ENCODE results near the gene STK26. TPM values are rescaled to one million over a fixed set of nuclear protein-coding genes. Genes with fewer than 3 reads are reported as not detected.

The STK26 gene
- total and polyA plus RNA-seq, 4 donors = 9.1 to 16.4 (median 11.1) TPM

- DNase-seq = no peak
- no peak for ATAC-seq (ENCODE audit: insufficient read depth, low FRiP score)
- no peak overlapping the region for H3K4me3 ChIP-seq
- H3K9ac ChIP-seq (ENCODE audit: insufficient read depth in 1 of 2, low read length in 2 of 2) = no peak overlapping the region
- H3K27me3 ChIP-seq (ENCODE audit: control insufficient read depth in 3 of 3, insufficient read depth in 3 of 3, low read length in 2 of 3) = peaks cover 4 to 75% (median 16%) of the 10 kb centered on the region in 3 donors
- 74 to 95% methylated on average over 3 of the region's 3 CpGs for WGBS, 2 donors
- no peak for TF ChIP-seq CTCF (IDR thresholded peaks at IDR 0.05; ENCODE audit: control extremely low read depth, extremely low read depth)
- H3K4me1 ChIP-seq (ENCODE audit: control insufficient read depth in 5 of 5, insufficient read depth in 5 of 5, low read length in 5 of 5) = no peaks in the 10 kb centered on the region
- H3K36me3 ChIP-seq (ENCODE audit: control insufficient read depth in 4 of 4, insufficient read depth in 4 of 4, low read length in 4 of 4) = no peaks in the 10 kb centered on the region
- H3K9me3 ChIP-seq (ENCODE audit: control insufficient read depth in 4 of 4, insufficient read depth in 3 of 4, low read length in 3 of 4) = no peaks in the 10 kb centered on the region
- no peak overlapping the region for H3K27ac ChIP-seq (ENCODE audit: low read depth in 1 of 2, low read length in 1 of 2)
These were observed 54.8 kb downstream of the STK26 start for GRCh38 chrX:132077912-132078311.

GRCh38 chrX:132085786-132086185, 62.7 kb downstream of the STK26 start:
- Histone ChIP-seq H3K36me3 (ENCODE audit: control insufficient read depth in 4 of 4, insufficient read depth in 4 of 4, low read length in 4 of 4) (no peaks in the 10 kb centered on the region), H3K27ac (ENCODE audit: low read depth in 1 of 2, low read length in 1 of 2) (no peak overlapping the region), H3K4me1 (ENCODE audit: control insufficient read depth in 5 of 5, insufficient read depth in 5 of 5, low read length in 5 of 5) (no peaks in the 10 kb centered on the region), H3K9ac (ENCODE audit: insufficient read depth in 1 of 2, low read length in 2 of 2) (no peak overlapping the region), H3K4me3 (no peak overlapping the region), H3K27me3 (ENCODE audit: control insufficient read depth in 3 of 3, insufficient read depth in 3 of 3, low read length in 2 of 3) (peaks cover 13 to 57% (median 31%) of the 10 kb centered on the region in 3 donors), H3K9me3 (ENCODE audit: control insufficient read depth in 4 of 4, insufficient read depth in 3 of 4, low read length in 3 of 4) (peaks cover 0 to 3% (median 0%) of the 10 kb centered on the region in 4 donors)
- 19 to 24% methylated on average over 3 of the region's 3 CpGs for WGBS, 2 donors
- no peak for ATAC-seq (ENCODE audit: insufficient read depth, low FRiP score)
- DNase-seq = no peak
- TF ChIP-seq CTCF (IDR thresholded peaks at IDR 0.05; ENCODE audit: control extremely low read depth, extremely low read depth) = no peak

- DNase-seq (no peak), ATAC-seq (ENCODE audit: insufficient read depth, low FRiP score) (no peak)
- H3K27me3 ChIP-seq (ENCODE audit: control insufficient read depth in 3 of 3, insufficient read depth in 3 of 3, low read length in 2 of 3) = peaks cover 13 to 60% (median 35%) of the 10 kb centered on the region in 3 donors
- no peaks in the 10 kb centered on the region for H3K4me1 ChIP-seq (ENCODE audit: control insufficient read depth in 5 of 5, insufficient read depth in 5 of 5, low read length in 5 of 5)
- H3K36me3 ChIP-seq (ENCODE audit: control insufficient read depth in 4 of 4, insufficient read depth in 4 of 4, low read length in 4 of 4) = no peaks in the 10 kb centered on the region
- no peak overlapping the region for H3K9ac ChIP-seq (ENCODE audit: insufficient read depth in 1 of 2, low read length in 2 of 2)
- peaks cover 0 to 3% (median 0%) of the 10 kb centered on the region in 4 donors for H3K9me3 ChIP-seq (ENCODE audit: control insufficient read depth in 4 of 4, insufficient read depth in 3 of 4, low read length in 3 of 4)
- H3K27ac ChIP-seq (ENCODE audit: low read depth in 1 of 2, low read length in 1 of 2) = no peak overlapping the region
- TF ChIP-seq CTCF (IDR thresholded peaks at IDR 0.05; ENCODE audit: control extremely low read depth, extremely low read depth) = no peak
- 43 to 82% methylated on average over 2 of the region's 2 CpGs for WGBS, 2 donors
- no peak overlapping the region for H3K4me3 ChIP-seq
These were observed 63.6 kb downstream of the STK26 start for GRCh38 chrX:132086672-132087071.

GRCh38 chrX:132088864-132089263, 65.8 kb downstream of the STK26 start:
- no peak for ATAC-seq (ENCODE audit: insufficient read depth, low FRiP score)
- no peak for TF ChIP-seq CTCF (IDR thresholded peaks at IDR 0.05; ENCODE audit: control extremely low read depth, extremely low read depth)
- peaks cover 9 to 57% (median 34%) of the 10 kb centered on the region in 3 donors for H3K27me3 ChIP-seq (ENCODE audit: control insufficient read depth in 3 of 3, insufficient read depth in 3 of 3, low read length in 2 of 3)

More at GRCh38 chrX:132088864-132089263, 65.8 kb downstream of the STK26 start:
- H3K36me3 ChIP-seq (ENCODE audit: control insufficient read depth in 4 of 4, insufficient read depth in 4 of 4, low read length in 4 of 4) = no peaks in the 10 kb centered on the region
- no peak for DNase-seq
- peaks cover 0 to 3% (median 0%) of the 10 kb centered on the region in 4 donors for H3K9me3 ChIP-seq (ENCODE audit: control insufficient read depth in 4 of 4, insufficient read depth in 3 of 4, low read length in 3 of 4)
- no peak overlapping the region for H3K4me3 ChIP-seq
- no peak overlapping the region for H3K9ac ChIP-seq (ENCODE audit: insufficient read depth in 1 of 2, low read length in 2 of 2)
- H3K27ac ChIP-seq (ENCODE audit: low read depth in 1 of 2, low read length in 1 of 2) = no peak overlapping the region
- H3K4me1 ChIP-seq (ENCODE audit: control insufficient read depth in 5 of 5, insufficient read depth in 5 of 5, low read length in 5 of 5) = no peaks in the 10 kb centered on the region
